Ovary (tissue), 9 donors: ENCODE data around the gene USP47. TPM values are rescaled to one million over a fixed set of nuclear protein-coding genes. Genes with fewer than 3 reads are reported as not detected.
A peak's percentile ranks its signal among the peaks of the same experiment; 100 is the strongest.

ENCODE experiments used
- DNase-seq, 5 donors: peaks; one replicate each; pipeline ENCODE4 v3.0.0-alpha.2; 2019 to 2020
- H3K27ac ChIP-seq, 2 donors: fragments of 200-600 bp; one replicate each; pipeline versions ENCODE4 v1.5.1 to v1.8.0; 2019 to 2022
- H3K27me3 ChIP-seq: fragments of 200-600 bp; one replicate; pipeline ENCODE4 v1.8.0; 2022
- H3K36me3 ChIP-seq: fragments of 200-600 bp; sonication (generic); one replicate; pipeline ENCODE4 v1.5.1; 2019
- H3K4me1 ChIP-seq: one replicate; pipeline ENCODE4 v1.8.1; 2013; ENCODE audit warnings: mild to moderate bottlenecking, moderate library complexity; ENCODE audit not compliant: insufficient read depth
- H3K4me3 ChIP-seq: fragments of 200-600 bp; sonication (generic); one replicate; pipeline ENCODE4 v1.5.1; 2017
- H3K9me3 ChIP-seq, 2 donors: fragments of 200-600 bp in 1 of 2; sonication (generic) in 1 of 2; one replicate each; pipeline versions ENCODE4 v1.5.1 to v1.8.1; 2013 to 2019; ENCODE audit warnings: mild to moderate bottlenecking in 1 of 2, moderate library complexity in 1 of 2
- CTCF ChIP-seq, 3 donors: fragments of 450-650 bp in 2 of 3; fragments of 200-600 bp in 1 of 3; IDR thresholded peaks; one replicate each; pipeline versions ENCODE4 v1.5.1 to v1.8.0; 2016 to 2022; ENCODE audit warnings: antibody characterized with exemption in 3 of 3, mild to moderate bottlenecking in 1 of 3
- EP300 ChIP-seq: sonication (generic); formaldehyde crosslinking; IDR thresholded peaks from one replicate; pipeline ENCODE4 v1.6.1; 2017; ENCODE audit warnings: antibody characterized with exemption
- POLR2A ChIP-seq: fragments of 450-650 bp; IDR thresholded peaks from one replicate; pipeline ENCODE4 v1.6.1; 2017; ENCODE audit warnings: antibody characterized with exemption, mild to moderate bottlenecking, moderate library complexity
- WGBS, 3 donors: extraction: QIAGEN DNeasy Blood & Tissue Kit in 1 of 3; methylation state at CpG; one replicate each; pipeline versions ENCODE4 v1.1.5 to v1.1.7; 2013 to 2017; 5-methylcytosine and 5-hydroxymethylcytosine counted together
- intact Hi-C, 4 donors: fragments of 100-400 bp; cut with DNase I; formaldehyde crosslinking; loops; one replicate each; pipeline versions ENCODE4 v1.11.0 to v1.15.1; 2022 to 2023
- polyA plus RNA-seq, 2 donors: library from polyadenylated mRNA; stranded (reverse); fragments of 200-250 nt in 1 of 2; fragments of 350-450 nt in 1 of 2; fragmentation: Illumina TruSeq in 1 of 2; extraction: RNeasy Lipid Tissue Mini Kit (QIAGEN cat#74804) in 1 of 2; gene quantifications; one replicate each; pipeline ENCODE4 v1.2.3, GENCODE V29; 2013 to 2014
- total RNA-seq, 7 donors: library from RNA; depleted of rRNA in 2 of 7; stranded (reverse); fragments of >200 nt in 2 of 7; fragmentation: NEBNext Ultra II Directional in 3 of 7; extraction: Animal tissue kit (Norgen Biotek cat#: 25700) in 3 of 7; gene quantifications; one replicate each; pipeline versions ENCODE4 v1.1.0 to v1.2.4, GENCODE V29; 2016 to 2023
- donor health status: DM: no; HTN: no; CAD: no; lungs with moderate emphysema.
- donor health status: DM: no; HTN: no; CAD: no.
- donor health status: Bipolar disorder and iron deficiency.
- donor health status: DM: yes; HTN: yes; CAD: no.
- donor health status: DM: no; HTN: no; CAD: no.
- donor health status: DM: yes; HTN: yes; CAD: no.

USP47 gene
- total and polyA plus RNA-seq, 9 donors = 26.5 to 70.5 (median 51.2) TPM

- H3K27ac ChIP-seq = no peak overlapping the region
- no peaks in the 10 kb centered on the region for H3K36me3 ChIP-seq
- no peaks in the 10 kb centered on the region for H3K27me3 ChIP-seq
- TF ChIP-seq POLR2A (no peak), CTCF (IDR thresholded peaks at IDR 0.05) (no peak), EP300 (no peak)
- H3K9me3 ChIP-seq = no peaks in the 10 kb centered on the region
- H3K4me3 ChIP-seq = no peak overlapping the region
- intact Hi-C loops = no loop called here
- peaks cover 13% of the 10 kb centered on the region for H3K4me1 ChIP-seq
- peak in 3 of 5 donors; percentile 26 to 40 (median 26) for DNase-seq
- 72 to 76% (median 74%) methylated on average over 7 of the region's 7 CpGs for WGBS, 3 donors
These were observed 7.3 kb downstream of the USP47 start for GRCh38 chr11:11848891-11849746.

- TF ChIP-seq EP300 (no peak), CTCF (IDR thresholded peaks at IDR 0.05) (no peak), POLR2A (no peak)
- no peak for DNase-seq
- WGBS, 3 donors = 92 to 98% (median 96%) methylated on average over 3 of the region's 3 CpGs
- Histone ChIP-seq H3K9me3 (no peaks in the 10 kb centered on the region), H3K27me3 (no peaks in the 10 kb centered on the region), H3K4me3 (no peak overlapping the region), H3K4me1 (peaks cover 7% of the 10 kb centered on the region), H3K27ac (no peak overlapping the region), H3K36me3 (no peaks in the 10 kb centered on the region)
- intact Hi-C loops = no loop called here
These were observed 8.9 kb downstream of the USP47 start for GRCh38 chr11:11850668-11851067.

- no peak for TF ChIP-seq EP300
- TF ChIP-seq POLR2A = no peak
- TF ChIP-seq CTCF (IDR thresholded peaks at IDR 0.05) = no peak
- Histone ChIP-seq H3K4me3 (no peak overlapping the region), H3K36me3 (no peaks in the 10 kb centered on the region), H3K27ac (no peak overlapping the region), H3K4me1 (peaks cover 2% of the 10 kb centered on the region), H3K9me3 (no peaks in the 10 kb centered on the region), H3K27me3 (no peaks in the 10 kb centered on the region)
- intact Hi-C loops = no loop called here
- 60 to 78% (median 68%) methylated on average over 1 of the region's 1 CpG for WGBS, 3 donors
- no peak for DNase-seq
These were observed 14.9 kb downstream of the USP47 start for GRCh38 chr11:11856638-11857037.

GRCh38 chr11:11857769-11858168 is 16.0 kb downstream of the USP47 start:
- no peaks in the 10 kb centered on the region for H3K36me3 ChIP-seq
- 64 to 82% (median 71%) methylated on average over 5 of the region's 5 CpGs for WGBS, 3 donors
- TF ChIP-seq POLR2A = no peak
- no peak for TF ChIP-seq EP300
- no peak for TF ChIP-seq CTCF (IDR thresholded peaks at IDR 0.05)
- intact Hi-C loops = no loop called here
- peaks cover 2% of the 10 kb centered on the region for H3K4me1 ChIP-seq
- H3K27ac ChIP-seq = no peak overlapping the region
- no peak overlapping the region for H3K4me3 ChIP-seq
- no peak for DNase-seq
- H3K27me3 ChIP-seq = no peaks in the 10 kb centered on the region
- H3K9me3 ChIP-seq = no peaks in the 10 kb centered on the region
